Kidney epithelial cell (primary cell): ENCODE results near the gene PRMT2. TPM values are rescaled to one million over a fixed set of nuclear protein-coding genes. Genes with fewer than 3 reads are reported as not detected.
A peak's percentile ranks its signal among the peaks of the same experiment; 100 is the strongest.

Experiments used
- DNase-seq: peaks from one replicate; pipeline ENCODE4 v3.0.0-alpha.2; 2010; ENCODE audit warnings: low read depth
- H3K27me3 ChIP-seq: 2 replicates; pipeline ENCODE4 v1.6.0; 2011; ENCODE audit warnings: low read length; ENCODE audit not compliant: control insufficient read depth, insufficient read depth
- H3K36me3 ChIP-seq: 2 replicates; pipeline ENCODE4 v1.5.1; 2011; ENCODE audit warnings: low read length; ENCODE audit not compliant: control insufficient read depth, insufficient read depth
- H3K4me3 ChIP-seq: 2 replicates; pipeline ENCODE4 v1.5.1; 2011; ENCODE audit warnings: low read depth, mild to moderate bottlenecking, control low read depth, low read length
- total RNA-seq: library from RNA; depleted of rRNA; stranded (reverse); fragments of >200 nt; gene quantifications from 2 replicates; pipeline ENCODE4 v1.2.3, GENCODE V29; 2015
- TF ChIP-seq, protein P1 (sequence below): IDR thresholded peaks from 2 replicates; pipeline ENCODE4 v1.5.1; 2011; ENCODE audit warnings: mild to moderate bottlenecking, moderate library complexity, low read length, control low read depth, inconsistent platforms; ENCODE audit not compliant: insufficient read depth, poor library complexity, severe bottlenecking

The PRMT2 gene
- total RNA-seq, 1 donor from 2014 or later: 66.7 TPM

DNA sequence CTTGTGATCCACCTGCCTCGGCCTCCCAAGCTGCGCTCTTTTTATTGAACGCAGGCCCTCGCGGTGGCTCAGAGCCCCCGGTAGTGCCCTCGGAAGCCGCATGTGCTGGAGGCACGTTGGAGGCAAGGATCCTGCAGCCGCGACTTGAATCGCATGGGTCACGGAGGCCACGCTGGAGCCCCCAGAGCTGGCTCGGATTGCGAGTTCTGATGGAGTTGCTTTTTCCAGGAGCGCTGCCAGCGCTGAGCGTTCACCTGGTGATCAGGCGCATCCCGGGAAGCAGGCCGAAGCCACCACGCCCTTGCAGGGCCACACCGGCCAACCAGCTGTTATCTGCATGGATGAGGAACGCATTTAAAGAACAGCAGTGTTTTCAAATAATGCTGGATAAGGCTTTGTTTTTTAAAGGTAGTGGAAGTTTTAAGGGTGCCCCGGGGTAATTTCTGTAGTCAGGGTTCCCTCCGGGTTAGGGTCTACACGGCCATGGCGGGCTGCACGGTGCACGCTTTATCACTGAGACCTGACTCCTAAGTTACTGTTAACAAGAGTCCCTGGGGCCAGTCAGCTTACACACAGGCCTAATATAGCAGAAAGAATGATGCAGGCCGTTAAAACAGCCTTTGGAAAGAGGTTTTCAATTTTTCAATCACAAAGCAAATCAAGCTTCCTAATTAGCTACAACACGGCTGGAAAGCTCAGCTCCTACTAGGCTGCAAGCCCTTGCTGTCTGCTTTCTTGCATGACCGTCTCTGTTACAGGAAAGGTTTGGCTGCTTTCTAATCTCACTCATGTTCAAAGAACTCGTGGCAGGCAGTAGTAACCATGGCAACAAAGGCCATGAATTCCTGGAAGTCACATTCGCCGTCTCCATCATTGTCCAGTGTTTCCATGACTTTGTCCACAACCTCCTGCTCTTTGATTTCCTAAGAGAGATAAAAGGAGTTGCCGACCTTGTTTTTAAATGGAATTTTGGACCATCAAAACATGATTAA is 36.6 kb upstream of the PRMT2 start:
- Histone ChIP-seq H3K36me3 (no peaks in the 10 kb centered on the region), H3K4me3 (no peak overlapping the region), H3K27me3 (no peaks in the 10 kb centered on the region)
- DNase-seq: peak; percentile 87
- TF ChIP-seq, protein P1, sequence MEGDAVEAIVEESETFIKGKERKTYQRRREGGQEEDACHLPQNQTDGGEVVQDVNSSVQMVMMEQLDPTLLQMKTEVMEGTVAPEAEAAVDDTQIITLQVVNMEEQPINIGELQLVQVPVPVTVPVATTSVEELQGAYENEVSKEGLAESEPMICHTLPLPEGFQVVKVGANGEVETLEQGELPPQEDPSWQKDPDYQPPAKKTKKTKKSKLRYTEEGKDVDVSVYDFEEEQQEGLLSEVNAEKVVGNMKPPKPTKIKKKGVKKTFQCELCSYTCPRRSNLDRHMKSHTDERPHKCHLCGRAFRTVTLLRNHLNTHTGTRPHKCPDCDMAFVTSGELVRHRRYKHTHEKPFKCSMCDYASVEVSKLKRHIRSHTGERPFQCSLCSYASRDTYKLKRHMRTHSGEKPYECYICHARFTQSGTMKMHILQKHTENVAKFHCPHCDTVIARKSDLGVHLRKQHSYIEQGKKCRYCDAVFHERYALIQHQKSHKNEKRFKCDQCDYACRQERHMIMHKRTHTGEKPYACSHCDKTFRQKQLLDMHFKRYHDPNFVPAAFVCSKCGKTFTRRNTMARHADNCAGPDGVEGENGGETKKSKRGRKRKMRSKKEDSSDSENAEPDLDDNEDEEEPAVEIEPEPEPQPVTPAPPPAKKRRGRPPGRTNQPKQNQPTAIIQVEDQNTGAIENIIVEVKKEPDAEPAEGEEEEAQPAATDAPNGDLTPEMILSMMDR: no peak

DNA sequence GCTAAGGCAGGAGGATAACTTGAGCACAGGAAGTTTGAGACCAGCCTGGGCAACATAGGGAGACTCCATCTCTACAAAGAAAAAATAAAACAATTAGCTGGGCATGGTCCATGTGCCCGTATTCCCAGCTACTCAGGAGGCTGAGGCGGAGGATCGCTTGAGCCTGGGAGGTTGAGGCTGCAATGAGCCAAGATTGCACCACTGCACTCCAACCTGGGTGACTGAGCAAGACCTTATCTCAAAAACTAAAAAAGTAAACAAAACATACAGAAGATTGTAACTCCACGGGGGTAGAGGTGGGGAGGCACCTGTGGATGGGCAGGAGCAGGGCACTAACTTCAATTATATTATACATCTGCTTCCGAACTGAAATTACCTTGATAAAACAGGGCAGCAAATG is 35.2 kb upstream of the PRMT2 start:
- Histone ChIP-seq H3K4me3 (no peak overlapping the region), H3K27me3 (peaks cover 2% of the 10 kb centered on the region), H3K36me3 (no peaks in the 10 kb centered on the region)
- TF ChIP-seq, protein P1: no peak
- DNase-seq: no peak

DNA sequence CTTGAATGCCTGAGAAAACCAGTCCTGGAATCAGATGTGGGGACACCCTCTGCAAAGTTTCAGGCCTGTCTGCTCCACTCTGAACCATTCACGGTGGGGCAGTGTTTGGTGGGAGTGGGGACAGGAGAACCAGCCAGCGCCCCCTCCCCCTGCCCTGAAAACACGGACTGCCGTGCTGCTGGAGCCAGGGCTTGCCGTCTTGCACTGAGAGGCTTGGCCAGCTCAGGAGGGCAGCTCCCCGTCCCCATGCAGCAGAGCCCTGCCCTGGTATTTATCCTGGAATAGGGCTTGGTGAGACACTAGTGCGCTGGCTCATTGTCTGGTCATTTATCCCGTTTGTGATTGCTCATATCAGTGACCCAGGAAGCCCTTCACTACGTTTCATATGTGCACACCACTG is 34.5 kb upstream of the PRMT2 start:
- Histone ChIP-seq H3K36me3 (no peaks in the 10 kb centered on the region), H3K4me3 (no peak overlapping the region), H3K27me3 (peaks cover 2% of the 10 kb centered on the region)
- TF ChIP-seq, protein P1: no peak
- DNase-seq: no peak

DNA sequence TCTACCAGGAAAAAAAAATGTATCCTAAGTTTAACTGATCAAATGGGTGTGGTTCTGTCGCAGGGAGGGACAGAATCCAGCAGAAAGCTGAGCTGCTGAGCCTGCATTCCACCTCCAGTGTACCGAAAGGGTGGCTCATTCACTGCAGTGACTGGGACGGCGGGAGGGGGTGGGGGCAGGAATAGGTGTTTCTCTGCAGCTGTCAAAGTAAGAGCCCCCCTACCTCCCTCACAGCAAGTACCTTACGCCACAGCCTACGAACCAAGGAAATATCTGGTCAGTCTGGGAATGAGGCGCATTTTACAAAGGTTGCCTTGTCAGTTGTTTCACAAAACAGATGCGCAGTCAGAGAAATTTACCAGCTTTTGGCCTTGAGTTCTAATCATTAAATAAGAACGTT is 32.2 kb upstream of the PRMT2 start:
- no peak for DNase-seq
- Histone ChIP-seq H3K27me3 (peaks cover 7% of the 10 kb centered on the region), H3K4me3 (no peak overlapping the region), H3K36me3 (no peaks in the 10 kb centered on the region)
- TF ChIP-seq, protein P1: no peak

DNA sequence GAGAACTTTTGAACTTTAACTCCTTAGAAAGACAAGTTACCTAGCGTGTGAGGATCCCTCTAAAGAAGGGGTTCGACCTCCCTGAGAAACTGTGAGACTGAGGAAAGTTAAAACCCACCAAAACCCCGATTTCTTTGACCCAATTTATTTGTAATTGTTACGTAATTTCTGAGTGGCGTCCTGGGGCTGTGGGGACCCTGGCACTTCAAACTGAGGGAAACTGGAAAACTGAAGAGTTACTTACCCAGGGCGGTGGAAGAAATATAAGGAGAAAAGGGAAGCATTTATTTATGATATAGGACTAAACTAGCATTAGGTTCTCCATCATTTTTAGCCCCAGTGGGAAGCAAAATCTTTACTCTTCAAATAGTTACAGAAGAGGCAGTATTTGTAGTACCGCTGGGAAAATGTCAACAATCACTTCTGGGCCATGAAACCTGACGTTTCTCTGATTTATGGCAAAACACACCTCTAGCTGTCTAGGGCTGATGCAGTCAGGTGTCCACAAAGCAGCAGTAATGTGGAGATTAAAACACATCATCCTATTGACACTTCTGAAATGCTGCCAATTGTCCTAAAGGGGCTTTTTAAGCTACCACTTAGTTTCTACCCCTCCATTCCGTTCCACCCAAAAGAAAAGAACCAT is 31.0 kb upstream of the PRMT2 start:
- H3K36me3 ChIP-seq: no peaks in the 10 kb centered on the region
- peaks cover 7% of the 10 kb centered on the region for H3K27me3 ChIP-seq
- H3K4me3 ChIP-seq: no peak overlapping the region
- TF ChIP-seq, protein P1: no peak
- no peak for DNase-seq
